Measurements from ENCODE around the gene RGL1. TPM values are rescaled to one million over a fixed set of nuclear protein-coding genes. Genes with fewer than 3 reads are reported as not detected.

The RGL1 gene
- total RNA-seq, 1 donor from 2014 or later: 0.26 TPM

DNA sequence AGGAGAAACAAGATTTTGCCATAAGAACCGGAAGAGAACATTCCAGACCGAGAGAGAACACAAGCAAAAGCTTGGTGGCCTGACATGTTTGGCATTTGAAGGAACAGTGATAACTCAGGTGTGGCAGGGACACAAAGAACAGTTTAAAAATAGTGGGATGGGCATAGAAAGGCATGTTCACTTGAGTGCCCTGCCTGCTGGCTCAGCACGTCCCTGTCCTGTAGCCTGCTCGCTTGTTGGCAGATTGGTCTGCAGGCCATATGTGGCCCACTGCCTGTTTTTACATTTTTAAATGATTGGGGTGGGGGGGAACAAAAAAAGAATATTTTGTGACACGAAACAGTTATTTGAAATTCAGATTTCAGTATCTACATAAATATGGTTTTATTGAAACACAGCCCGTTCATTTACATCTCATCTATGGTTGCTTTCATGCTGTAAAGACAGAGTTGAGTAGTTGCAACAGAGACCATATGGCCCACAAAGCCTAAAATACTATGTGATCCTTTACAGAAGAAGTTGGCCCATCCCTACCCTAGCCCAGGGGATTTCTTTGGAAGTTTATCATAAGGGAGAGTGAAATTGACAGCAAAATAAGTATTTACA is 100.7 kb downstream of the RGL1 start:
- FAIRE-seq: no peak

GRCh38 chr1:183907070-183907469 is 102.2 kb downstream of the RGL1 start:
- no peak for FAIRE-seq
- H3K4me3 ChIP-seq (ENCODE audit: low read depth, low read length): no peak overlapping the region
- H3K36me3 ChIP-seq (ENCODE audit: control insufficient read depth, insufficient read depth, low read length): no peaks in the 10 kb centered on the region
- no peaks in the 10 kb centered on the region for H3K27me3 ChIP-seq (ENCODE audit: control insufficient read depth, insufficient read depth, low read length)
- DNase-seq (ENCODE audit: low read depth): no peak
- TF ChIP-seq, protein P1, sequence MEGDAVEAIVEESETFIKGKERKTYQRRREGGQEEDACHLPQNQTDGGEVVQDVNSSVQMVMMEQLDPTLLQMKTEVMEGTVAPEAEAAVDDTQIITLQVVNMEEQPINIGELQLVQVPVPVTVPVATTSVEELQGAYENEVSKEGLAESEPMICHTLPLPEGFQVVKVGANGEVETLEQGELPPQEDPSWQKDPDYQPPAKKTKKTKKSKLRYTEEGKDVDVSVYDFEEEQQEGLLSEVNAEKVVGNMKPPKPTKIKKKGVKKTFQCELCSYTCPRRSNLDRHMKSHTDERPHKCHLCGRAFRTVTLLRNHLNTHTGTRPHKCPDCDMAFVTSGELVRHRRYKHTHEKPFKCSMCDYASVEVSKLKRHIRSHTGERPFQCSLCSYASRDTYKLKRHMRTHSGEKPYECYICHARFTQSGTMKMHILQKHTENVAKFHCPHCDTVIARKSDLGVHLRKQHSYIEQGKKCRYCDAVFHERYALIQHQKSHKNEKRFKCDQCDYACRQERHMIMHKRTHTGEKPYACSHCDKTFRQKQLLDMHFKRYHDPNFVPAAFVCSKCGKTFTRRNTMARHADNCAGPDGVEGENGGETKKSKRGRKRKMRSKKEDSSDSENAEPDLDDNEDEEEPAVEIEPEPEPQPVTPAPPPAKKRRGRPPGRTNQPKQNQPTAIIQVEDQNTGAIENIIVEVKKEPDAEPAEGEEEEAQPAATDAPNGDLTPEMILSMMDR (IDR thresholded peaks at IDR 0.05; ENCODE audit: insufficient read depth, low read length, severe bottlenecking): no peak

More for the DNA sequence above, 100.7 kb downstream of the RGL1 start:
- TF ChIP-seq, protein P1 (IDR thresholded peaks at IDR 0.05; ENCODE audit: insufficient read depth, low read length, severe bottlenecking): no peak
- Histone ChIP-seq H3K36me3 (ENCODE audit: control insufficient read depth, insufficient read depth, low read length) (no peaks in the 10 kb centered on the region), H3K4me3 (ENCODE audit: low read depth, low read length) (no peak overlapping the region), H3K27me3 (ENCODE audit: control insufficient read depth, insufficient read depth, low read length) (no peaks in the 10 kb centered on the region)
- DNase-seq (ENCODE audit: low read depth): no peak

- no peaks in the 10 kb centered on the region for H3K27me3 ChIP-seq (ENCODE audit: control insufficient read depth, insufficient read depth, low read length)
- TF ChIP-seq, protein P1 (IDR thresholded peaks at IDR 0.05; ENCODE audit: insufficient read depth, low read length, severe bottlenecking): no peak
- no peak overlapping the region for H3K4me3 ChIP-seq (ENCODE audit: low read depth, low read length)
- FAIRE-seq (no peak), DNase-seq (ENCODE audit: low read depth) (no peak)
- no peaks in the 10 kb centered on the region for H3K36me3 ChIP-seq (ENCODE audit: control insufficient read depth, insufficient read depth, low read length)
Observed at GRCh38 chr1:183908079-183908478, 103.2 kb downstream of the RGL1 start.

DNA sequence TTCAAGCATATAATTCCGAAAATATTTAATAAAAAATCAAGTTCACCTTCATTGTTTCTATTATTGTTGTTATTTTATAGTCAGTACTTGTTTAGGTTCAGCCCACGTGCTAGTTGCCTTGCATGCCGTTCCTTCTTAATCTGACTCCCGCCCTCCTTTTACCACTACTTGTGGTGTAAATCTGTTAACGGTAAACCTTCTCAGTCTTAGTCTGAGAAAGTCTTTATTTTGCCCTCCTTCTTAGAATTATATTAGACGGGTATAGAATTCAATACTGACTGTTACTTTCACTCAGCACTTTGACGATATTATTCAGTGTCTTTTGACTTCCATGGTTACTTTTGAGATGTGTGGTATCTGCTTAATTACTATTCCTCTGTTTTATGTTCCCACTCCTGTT is 104.8 kb downstream of the RGL1 start:
- TF ChIP-seq, protein P1 (IDR thresholded peaks at IDR 0.05; ENCODE audit: insufficient read depth, low read length, severe bottlenecking): no peak
- H3K36me3 ChIP-seq (ENCODE audit: control insufficient read depth, insufficient read depth, low read length): no peaks in the 10 kb centered on the region
- no peak for FAIRE-seq
- no peak for DNase-seq (ENCODE audit: low read depth)
- H3K27me3 ChIP-seq (ENCODE audit: control insufficient read depth, insufficient read depth, low read length): no peaks in the 10 kb centered on the region
- no peak overlapping the region for H3K4me3 ChIP-seq (ENCODE audit: low read depth, low read length)

- DNase-seq (ENCODE audit: low read depth) (no peak), FAIRE-seq (no peak)
Observed at GRCh38 chr1:183910845-183911244, 105.9 kb downstream of the RGL1 start.

More at GRCh38 chr1:183910845-183911244, 105.9 kb downstream of the RGL1 start:
- Histone ChIP-seq H3K4me3 (ENCODE audit: low read depth, low read length) (no peak overlapping the region), H3K36me3 (ENCODE audit: control insufficient read depth, insufficient read depth, low read length) (no peaks in the 10 kb centered on the region), H3K27me3 (ENCODE audit: control insufficient read depth, insufficient read depth, low read length) (no peaks in the 10 kb centered on the region)
- TF ChIP-seq, protein P1 (IDR thresholded peaks at IDR 0.05; ENCODE audit: insufficient read depth, low read length, severe bottlenecking): no peak

All from bronchial epithelial cell (primary cell).